SK-N-SH treated with all-trans-retinoic acid at 6 μM for 48 hours (cell line): ENCODE results near the gene EXOC4.

Experiments used
- ARNTL ChIP-seq: fragments of 450-650 bp; formaldehyde crosslinking; IDR thresholded peaks from 2 replicates; pipeline ENCODE4 v1.5.0; 2020; ENCODE audit warnings: low read depth, mild to moderate bottlenecking, moderate library complexity, borderline replicate concordance
- BACH2 ChIP-seq: fragments of 250-450 bp; sonication (Bioruptor Pico); IDR thresholded peaks from 2 replicates; pipeline ENCODE4 v1.9.0; 2021; ENCODE audit warnings: mild to moderate bottlenecking, borderline replicate concordance
- CREB5 ChIP-seq: fragments of 250-450 bp; sonication (Bioruptor Pico); IDR thresholded peaks from 2 replicates; pipeline ENCODE4 v1.5.1; 2020; ENCODE audit warnings: low read depth, mild to moderate bottlenecking, moderate library complexity
- ESRRG ChIP-seq: fragments of 250-450 bp; sonication (Bioruptor Pico); IDR thresholded peaks from 2 replicates; pipeline ENCODE4 v1.6.1; 2021; ENCODE audit warnings: mild to moderate bottlenecking
- PATZ1 ChIP-seq: fragments of 250-450 bp; sonication (Bioruptor Pico); IDR thresholded peaks from 2 replicates; pipeline ENCODE4 v1.8.0; 2020; ENCODE audit warnings: mild to moderate bottlenecking, moderate library complexity, borderline replicate concordance
- PPARA ChIP-seq: fragments of 250-450 bp; sonication (Bioruptor Pico); IDR thresholded peaks from 2 replicates; pipeline ENCODE4 v1.5.0; 2020; ENCODE audit warnings: mild to moderate bottlenecking, borderline replicate concordance
- TCF4 ChIP-seq: fragments of 250-450 bp; sonication (Bioruptor Pico); IDR thresholded peaks from 2 replicates; pipeline ENCODE4 v1.8.0; 2021; ENCODE audit warnings: mild to moderate bottlenecking, moderate library complexity, borderline replicate concordance
- ZC3H10 ChIP-seq: fragments of 250-450 bp; sonication (Bioruptor Pico); IDR thresholded peaks from 2 replicates; pipeline ENCODE4 v1.5.1; 2021; ENCODE audit warnings: mild to moderate bottlenecking, moderate library complexity
- ZFP3 ChIP-seq: fragments of 250-450 bp; sonication (Bioruptor Pico); IDR thresholded peaks from 2 replicates; pipeline ENCODE4 v1.5.0; 2020; ENCODE audit warnings: mild to moderate bottlenecking, moderate library complexity
- ZFP30 ChIP-seq: fragments of 450-650 bp; formaldehyde crosslinking; IDR thresholded peaks from 2 replicates; pipeline ENCODE4 v1.5.0; 2022; ENCODE audit warnings: mild to moderate bottlenecking, moderate library complexity

GRCh38 chr7:133947458-133948254 lies 694.8 kb downstream of the EXOC4 start:
- TF ChIP-seq ZFP30 (CRISPR knock-in tag) (no peak), PPARA (CRISPR knock-in tag) (no peak), ZFP3 (CRISPR knock-in tag) (no peak), PATZ1 (CRISPR knock-in tag) (no peak), CREB5 (CRISPR knock-in tag) (no peak), ZC3H10 (no peak), ESRRG (CRISPR knock-in tag) (no peak), ARNTL (CRISPR knock-in tag) (no peak), BACH2 (CRISPR knock-in tag) (no peak), TCF4 (CRISPR knock-in tag) (no peak)
